Epithelial cell of esophagus (primary cell): ENCODE data around the gene ESR1.

Experiments
- DNase-seq: peaks from one replicate; pipeline ENCODE4 v3.0.0; 2010; ENCODE audit warnings: low read depth
- H3K4me3 ChIP-seq: 2 replicates; pipeline ENCODE4 v1.5.1; 2011; ENCODE audit warnings: mild to moderate bottlenecking, low read length, control low read depth
- TF ChIP-seq, protein P1 (sequence below): IDR thresholded peaks from 2 replicates; pipeline ENCODE4 v1.5.1; 2011; ENCODE audit warnings: low read depth, mild to moderate bottlenecking, low read length, control low read depth, inconsistent platforms; ENCODE audit not compliant: insufficient read depth; ENCODE audit errors: missing control alignments

The ESR1 gene

DNA sequence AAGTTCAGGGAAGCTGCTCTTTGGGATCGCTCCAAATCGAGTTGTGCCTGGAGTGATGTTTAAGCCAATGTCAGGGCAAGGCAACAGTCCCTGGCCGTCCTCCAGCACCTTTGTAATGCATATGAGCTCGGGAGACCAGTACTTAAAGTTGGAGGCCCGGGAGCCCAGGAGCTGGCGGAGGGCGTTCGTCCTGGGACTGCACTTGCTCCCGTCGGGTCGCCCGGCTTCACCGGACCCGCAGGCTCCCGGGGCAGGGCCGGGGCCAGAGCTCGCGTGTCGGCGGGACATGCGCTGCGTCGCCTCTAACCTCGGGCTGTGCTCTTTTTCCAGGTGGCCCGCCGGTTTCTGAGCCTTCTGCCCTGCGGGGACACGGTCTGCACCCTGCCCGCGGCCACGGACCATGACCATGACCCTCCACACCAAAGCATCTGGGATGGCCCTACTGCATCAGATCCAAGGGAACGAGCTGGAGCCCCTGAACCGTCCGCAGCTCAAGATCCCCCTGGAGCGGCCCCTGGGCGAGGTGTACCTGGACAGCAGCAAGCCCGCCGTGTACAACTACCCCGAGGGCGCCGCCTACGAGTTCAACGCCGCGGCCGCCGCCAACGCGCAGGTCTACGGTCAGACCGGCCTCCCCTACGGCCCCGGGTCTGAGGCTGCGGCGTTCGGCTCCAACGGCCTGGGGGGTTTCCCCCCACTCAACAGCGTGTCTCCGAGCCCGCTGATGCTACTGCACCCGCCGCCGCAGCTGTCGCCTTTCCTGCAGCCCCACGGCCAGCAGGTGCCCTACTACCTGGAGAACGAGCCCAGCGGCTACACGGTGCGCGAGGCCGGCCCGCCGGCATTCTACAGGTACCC lies at the start of gene ESR1:
ESR1 (plus strand) TSS at position 170 of the 858 bp plus-strand sequence; CDS start at position 401, 231 bp downstream.
- peak; percentile 36 for DNase-seq
- peak within 1 kb of the TSS; percentile 18 for H3K4me3 ChIP-seq

DNA sequence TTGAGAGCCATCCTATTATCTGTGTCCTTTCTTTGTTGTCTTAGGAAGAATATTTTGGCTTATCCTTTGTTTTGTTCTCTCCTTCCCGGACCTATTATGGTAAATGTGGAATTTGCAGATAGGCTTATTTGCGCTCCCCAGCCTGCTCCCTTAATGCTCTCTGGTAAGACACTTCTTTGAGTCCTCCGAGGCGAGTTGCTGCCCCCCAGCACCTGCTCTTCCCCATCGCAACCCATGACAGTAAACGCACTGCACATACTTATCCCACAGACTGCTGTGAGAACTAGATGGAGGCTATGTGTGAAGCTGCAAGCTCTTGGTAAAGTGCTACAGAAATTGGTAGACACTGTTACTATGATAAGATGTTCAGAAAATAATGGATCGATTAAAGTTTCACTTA lies 47.0 kb upstream of the ESR1 start:
- TF ChIP-seq, protein P1, sequence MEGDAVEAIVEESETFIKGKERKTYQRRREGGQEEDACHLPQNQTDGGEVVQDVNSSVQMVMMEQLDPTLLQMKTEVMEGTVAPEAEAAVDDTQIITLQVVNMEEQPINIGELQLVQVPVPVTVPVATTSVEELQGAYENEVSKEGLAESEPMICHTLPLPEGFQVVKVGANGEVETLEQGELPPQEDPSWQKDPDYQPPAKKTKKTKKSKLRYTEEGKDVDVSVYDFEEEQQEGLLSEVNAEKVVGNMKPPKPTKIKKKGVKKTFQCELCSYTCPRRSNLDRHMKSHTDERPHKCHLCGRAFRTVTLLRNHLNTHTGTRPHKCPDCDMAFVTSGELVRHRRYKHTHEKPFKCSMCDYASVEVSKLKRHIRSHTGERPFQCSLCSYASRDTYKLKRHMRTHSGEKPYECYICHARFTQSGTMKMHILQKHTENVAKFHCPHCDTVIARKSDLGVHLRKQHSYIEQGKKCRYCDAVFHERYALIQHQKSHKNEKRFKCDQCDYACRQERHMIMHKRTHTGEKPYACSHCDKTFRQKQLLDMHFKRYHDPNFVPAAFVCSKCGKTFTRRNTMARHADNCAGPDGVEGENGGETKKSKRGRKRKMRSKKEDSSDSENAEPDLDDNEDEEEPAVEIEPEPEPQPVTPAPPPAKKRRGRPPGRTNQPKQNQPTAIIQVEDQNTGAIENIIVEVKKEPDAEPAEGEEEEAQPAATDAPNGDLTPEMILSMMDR = no peak
- H3K4me3 ChIP-seq = no peak overlapping the region
- DNase-seq = no peak

More for the DNA sequence above, at the start of gene ESR1:
- TF ChIP-seq, protein P1 = no peak

DNA sequence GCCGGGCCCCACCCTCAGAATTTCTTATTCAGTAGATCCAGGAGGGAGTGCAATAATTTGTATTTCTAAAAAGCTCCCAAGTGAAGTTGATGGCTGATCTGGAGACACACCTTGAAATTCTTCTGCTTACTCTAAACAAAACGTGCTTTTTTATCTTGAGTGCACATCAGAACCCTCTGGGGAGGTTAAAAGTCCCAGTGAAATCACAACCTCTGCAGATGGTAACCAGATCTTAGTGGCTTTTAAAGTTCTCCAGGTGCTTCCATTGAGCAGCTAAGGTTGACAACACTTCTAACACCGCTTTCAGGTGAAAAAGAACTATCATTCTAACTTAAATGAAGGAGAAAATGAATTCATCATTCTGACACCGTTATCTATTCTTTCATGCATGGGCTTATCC lies 45.6 kb upstream of the ESR1 start:
- TF ChIP-seq, protein P1 = no peak
- H3K4me3 ChIP-seq = no peak overlapping the region

DNA sequence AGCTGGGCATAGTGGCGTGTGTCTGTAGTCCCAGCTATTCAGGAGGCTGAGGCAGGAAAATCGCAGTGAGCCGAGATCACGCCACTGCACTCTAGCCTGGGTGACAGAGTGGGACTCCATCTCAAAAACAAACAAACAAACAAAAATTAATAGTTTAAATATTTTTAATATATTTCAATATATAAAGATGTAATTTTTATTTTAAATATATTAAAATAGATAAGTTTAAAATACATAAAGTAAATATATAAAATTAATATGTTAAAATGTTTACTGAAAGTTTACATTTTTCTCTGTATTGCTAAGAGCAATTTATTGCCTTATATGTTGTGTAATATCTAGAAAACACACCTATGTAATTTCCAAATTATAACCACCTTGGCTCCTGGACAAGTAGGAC lies 44.7 kb upstream of the ESR1 start:
- peak overlapping the region; percentile 46 for H3K4me3 ChIP-seq
- no peak for DNase-seq
- TF ChIP-seq, protein P1 = no peak

More for the DNA sequence above, 45.6 kb upstream of the ESR1 start:
- DNase-seq = no peak

DNA sequence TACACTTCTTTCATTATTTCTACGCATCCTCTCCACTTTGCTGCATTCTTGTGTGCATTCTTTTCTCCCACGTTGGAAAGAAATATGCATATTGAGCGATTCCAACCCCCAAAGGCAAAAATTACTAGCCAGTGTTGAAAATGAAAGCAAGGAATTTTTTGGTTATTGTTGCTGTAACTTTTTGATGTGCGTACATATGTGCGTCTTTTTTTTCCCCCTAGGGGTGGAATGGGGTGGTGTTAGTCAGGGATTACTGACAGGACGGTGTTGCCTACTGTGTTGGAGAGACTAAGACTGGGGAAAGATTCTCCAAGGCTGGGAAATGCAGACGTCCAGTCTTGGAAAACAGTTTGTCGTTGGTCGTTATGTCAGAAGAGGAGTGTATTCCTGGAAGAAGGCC lies 44.2 kb upstream of the ESR1 start:
- TF ChIP-seq, protein P1 = peak; percentile 54
- peak; percentile 75 for DNase-seq
- H3K4me3 ChIP-seq = peak overlapping the region; percentile 46

DNA sequence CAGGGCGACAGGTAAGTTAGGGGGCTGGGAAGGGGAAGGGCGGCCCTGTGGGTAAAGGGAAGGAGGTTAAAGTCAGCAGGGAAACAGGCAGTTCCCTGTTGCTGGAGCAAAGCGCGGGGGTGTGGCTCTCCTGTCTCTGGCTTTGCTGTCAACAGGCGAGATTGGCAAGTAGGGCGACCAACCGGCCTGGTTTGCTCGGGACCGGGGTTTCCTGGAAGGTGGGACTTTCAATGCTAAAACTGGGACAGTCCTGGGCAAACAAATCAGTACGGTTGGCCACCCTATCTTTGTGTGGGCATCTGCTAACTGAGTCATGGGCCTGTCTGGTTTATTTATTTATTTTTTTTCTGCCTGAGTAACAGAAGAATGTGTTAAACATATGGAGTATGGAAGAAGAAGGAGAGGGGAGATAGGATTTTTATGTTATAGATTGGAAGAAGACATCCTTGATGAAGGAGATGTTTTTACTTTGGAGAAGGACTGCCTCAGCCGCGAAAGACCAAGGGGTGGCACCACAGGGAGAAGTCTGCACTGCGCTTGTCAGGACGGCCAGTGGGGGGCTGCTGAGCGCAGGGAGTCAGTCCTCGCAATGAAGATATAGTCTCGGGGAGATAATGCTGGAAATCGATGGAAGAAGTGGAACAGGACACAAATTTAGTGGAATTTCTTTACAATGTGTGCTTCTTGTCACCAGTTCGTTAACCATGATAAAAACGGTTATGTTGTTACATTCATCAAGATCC lies 43.4 kb upstream of the ESR1 start:
- TF ChIP-seq, protein P1 = peak; percentile 60
- peak overlapping the region; percentile 46 for H3K4me3 ChIP-seq
- peak; percentile 99 for DNase-seq
